ENCODE measurements around the gene CRYBA2.

Gene CRYBA2, protein sequence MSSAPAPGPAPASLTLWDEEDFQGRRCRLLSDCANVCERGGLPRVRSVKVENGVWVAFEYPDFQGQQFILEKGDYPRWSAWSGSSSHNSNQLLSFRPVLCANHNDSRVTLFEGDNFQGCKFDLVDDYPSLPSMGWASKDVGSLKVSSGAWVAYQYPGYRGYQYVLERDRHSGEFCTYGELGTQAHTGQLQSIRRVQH

DNA sequence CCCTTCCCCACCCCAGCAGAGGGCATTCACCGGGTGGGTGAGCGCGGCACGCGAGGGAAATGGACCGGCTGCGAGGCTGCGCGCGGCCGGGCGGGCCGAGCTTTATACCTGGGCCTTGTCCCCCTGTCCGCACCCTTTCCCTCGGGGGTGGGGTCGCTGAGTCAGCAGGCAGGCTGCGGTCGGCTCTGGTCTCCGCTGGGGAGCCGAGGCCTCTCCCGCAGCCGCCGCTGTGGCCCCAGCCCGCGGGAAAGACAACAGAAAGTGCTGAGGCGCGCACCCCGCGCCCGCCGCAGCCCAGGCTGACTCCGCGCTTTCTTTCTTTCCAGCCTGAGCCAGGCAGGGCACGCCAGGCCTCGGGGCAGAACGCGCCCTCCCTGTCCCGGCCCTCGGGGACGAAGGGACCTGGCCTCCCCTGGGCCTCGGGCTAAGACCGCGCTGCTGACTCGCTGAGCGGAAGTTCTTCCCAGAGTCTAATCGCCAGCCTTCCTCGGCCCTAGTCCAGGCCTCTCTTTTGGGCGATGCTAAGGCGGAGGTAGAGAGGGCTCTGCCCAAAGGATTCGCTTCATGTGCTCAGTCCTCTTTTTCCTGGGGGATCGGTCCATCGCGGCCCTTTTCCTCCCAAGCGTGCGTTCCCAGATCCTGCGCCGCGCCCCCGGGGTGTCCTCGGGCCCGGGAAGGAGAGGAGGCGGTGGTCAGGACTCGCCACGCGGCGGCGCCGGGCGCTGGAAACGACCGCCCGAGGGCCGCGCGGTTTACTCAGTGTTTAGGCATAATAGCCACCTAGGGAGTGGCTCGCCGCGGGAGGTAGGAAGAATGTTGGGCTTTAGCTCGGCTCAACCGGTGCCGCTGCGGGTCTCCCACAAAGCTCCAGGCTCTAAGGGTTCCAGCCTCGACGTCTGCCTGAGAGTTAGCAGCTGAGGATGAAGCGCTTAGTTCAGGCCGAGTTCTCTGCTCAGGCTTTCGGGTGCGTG lies at the start of gene CRYBA2:
TSS of gene CRYBA2 (minus strand) at position 78 of the 971 bp plus-strand sequence. CDS start 246 bp downstream, outside the sequence.
- no peak for DNase-seq

DNA sequence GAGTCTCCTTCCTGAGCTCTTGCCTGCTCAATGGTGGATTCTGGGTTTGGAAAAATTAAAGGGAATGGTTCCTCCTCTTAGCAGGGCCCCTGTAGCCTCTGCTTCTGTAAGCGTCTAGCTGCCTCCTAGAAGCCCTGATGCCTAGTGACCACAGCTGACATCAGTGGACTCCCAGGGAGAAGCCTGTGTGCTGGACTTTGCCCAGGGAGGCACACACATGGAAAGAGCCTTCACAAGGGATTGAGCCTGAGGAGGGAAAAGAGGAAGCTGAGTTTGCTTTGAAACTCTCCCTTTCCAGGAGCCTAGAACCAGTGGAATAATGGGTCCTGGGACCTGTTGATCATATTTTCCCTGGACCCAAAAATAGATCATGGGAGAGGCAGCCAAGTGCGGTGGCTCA lies 49.5 kb upstream of the CRYBA2 start:
- DNase-seq: no peak

DNA sequence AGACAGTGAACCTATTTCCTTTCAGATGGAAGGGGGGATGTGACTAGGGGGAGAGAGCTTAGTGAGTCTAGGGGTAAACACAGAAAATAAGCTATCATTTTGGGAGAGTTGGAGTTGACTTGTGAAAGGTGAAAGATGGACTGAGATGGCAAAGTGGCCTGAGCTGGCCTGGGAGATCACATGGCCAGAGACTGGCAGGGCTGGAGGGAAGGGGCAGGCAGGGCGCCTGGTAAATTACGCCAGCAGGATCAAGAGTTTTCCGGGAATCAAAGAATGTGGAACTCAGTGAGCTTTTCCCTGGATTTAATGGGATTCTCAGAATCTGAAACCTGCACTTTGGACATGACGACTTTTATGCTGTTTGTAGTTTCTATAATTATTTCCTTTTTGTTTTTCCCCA lies 48.9 kb upstream of the CRYBA2 start:
- no peak for DNase-seq

DNA sequence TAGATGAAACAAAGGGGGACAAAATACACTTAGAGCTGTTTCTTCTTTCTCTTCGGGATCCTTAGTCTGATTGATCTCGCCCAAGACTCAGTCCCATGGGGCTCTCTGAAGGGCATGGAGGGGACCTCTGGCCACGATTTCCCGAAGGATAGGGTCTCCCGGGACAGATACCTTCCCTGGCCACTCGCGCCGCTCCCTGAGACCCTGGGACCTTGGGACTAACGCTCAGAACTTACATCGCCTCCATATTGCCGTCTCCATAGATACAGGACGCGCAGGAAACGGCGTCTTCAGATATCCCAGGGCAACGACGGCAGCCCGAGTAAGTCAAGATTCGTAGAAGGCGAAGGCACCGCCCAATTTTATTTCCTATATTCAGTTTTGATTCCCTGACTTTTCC lies 48.0 kb upstream of the CRYBA2 start, which contains the start of gene CFAP65:
TSS of gene CFAP65 (minus strand) at position 265 of the 400 bp plus-strand sequence. CDS start 2,468 bp downstream, outside the sequence.
- DNase-seq: no peak

DNA sequence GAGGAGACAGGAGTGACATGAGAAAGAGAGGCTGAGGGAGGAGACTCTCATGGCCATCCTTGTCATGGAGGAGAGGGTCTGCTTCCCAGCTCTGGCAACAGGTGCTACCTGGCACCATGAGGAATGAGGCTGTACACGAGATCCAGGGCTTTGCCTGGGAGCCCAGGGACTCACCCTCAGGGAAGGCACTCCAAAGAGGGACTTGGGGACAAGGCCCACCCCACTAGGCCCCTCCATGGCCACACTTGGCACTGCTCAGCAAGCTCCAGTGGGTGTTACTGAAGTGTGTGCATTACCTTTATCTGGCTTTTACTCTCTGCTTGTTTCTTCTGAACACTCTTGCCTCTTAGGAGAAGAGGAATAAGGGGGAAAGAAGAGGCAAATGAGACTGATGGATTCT lies 45.4 kb upstream of the CRYBA2 start:
- no peak for DNase-seq

DNA sequence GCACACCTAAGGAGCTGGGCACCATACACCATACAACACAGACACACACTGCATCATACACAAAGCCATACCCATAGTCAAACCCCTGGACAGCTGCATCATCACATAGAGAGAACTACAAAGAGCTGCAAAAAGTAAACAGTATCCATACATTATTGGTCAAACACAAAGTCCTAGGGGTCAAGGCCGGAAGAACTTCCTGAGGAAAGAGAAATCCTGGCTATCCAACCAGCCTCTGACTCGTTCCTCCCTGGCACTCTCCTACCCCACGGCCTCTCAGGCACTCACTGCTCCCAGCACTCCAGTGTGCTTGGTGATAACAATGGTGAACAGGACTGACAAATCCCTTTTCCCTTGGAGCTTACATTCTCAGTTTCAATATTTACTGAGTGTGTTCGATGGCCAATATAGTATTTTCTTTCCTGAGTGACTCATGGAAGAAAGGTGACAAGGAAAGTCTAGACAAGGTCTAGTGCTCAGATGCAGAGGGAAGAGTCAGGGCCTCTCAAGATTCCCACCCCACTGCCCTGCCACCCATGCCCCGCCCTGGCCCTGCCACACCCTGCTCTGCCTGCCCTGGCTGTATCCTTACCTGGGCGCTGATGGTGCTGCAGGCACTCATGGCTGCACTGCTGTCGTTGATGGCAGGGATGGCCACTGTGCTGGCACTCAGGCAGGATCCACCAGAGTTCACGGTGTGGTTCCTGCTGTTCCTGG lies 44.7 kb upstream of the CRYBA2 start:
- DNase-seq: no peak

DNA sequence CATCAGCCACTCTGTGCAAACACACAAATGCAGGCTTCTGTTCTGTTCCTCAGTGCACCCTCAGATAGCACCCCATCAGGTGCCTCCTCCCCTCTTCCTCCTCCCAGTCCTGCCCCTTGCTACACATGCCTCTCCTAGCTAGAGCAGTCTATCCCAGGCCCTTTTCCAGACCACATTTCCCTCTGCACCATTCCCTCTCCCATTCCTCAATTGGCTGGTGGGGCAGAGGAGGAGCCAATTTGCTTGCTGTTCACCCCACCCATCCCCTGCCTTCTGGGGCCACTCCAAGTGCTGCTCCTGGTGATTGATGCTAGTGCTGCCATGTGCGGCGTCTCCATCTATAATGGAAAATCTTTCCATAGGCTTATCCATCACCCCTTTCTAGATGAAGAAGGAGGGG lies 42.7 kb upstream of the CRYBA2 start:
- no peak for DNase-seq

DNA sequence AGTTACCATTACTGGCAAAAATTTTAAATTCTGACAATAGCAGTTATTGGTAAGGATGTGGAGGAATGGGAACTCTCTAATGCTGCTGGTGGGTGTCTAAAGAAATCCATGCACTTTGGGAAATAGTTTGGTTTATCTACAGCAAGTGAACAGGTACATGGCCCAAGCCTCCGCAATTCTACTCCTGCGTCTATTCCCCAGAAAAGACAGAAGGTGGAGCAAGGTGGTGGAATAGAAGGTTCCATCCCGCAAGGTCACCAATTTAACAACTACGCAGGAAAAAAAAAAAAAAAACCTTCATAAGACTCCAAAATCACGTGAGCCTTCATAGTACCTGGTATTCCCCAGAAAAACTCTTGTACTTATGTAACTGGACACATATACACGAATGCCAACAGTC lies 41.6 kb upstream of the CRYBA2 start:
- DNase-seq: no peak

DNA sequence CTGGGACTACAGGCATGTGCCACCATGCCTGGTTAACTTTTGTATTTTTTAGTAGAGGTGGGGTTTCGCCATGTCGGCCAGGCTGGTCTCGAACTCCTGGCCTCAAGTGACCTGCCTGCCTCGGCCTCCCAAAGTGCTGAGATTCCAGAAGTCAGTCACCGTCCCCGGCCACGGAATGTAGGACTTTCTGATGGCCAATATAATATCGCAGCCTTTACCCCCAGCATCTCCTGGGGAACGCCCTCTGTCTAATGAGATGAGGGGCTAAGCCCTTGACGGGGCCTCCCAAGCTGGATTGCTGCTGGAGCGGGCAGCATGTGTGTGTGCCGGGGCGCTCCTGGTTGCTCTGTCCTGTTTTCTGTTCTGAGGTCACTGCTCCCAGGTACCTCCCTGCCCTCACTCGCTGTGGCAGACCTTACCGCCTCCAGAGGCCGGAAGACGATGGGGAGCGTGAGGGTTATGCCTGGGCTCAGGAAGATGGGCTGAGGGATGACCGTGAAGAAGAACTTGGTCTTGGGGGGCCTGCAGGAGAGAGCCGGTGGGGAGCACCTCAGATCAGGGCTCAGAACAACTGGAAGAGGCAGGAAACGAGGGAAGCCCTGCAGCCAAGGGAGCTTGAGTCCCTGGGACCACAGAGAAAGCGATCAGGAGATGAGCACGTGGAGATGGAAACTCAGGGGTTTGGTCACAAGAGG lies 39.0 kb upstream of the CRYBA2 start:
- no peak for DNase-seq

DNA sequence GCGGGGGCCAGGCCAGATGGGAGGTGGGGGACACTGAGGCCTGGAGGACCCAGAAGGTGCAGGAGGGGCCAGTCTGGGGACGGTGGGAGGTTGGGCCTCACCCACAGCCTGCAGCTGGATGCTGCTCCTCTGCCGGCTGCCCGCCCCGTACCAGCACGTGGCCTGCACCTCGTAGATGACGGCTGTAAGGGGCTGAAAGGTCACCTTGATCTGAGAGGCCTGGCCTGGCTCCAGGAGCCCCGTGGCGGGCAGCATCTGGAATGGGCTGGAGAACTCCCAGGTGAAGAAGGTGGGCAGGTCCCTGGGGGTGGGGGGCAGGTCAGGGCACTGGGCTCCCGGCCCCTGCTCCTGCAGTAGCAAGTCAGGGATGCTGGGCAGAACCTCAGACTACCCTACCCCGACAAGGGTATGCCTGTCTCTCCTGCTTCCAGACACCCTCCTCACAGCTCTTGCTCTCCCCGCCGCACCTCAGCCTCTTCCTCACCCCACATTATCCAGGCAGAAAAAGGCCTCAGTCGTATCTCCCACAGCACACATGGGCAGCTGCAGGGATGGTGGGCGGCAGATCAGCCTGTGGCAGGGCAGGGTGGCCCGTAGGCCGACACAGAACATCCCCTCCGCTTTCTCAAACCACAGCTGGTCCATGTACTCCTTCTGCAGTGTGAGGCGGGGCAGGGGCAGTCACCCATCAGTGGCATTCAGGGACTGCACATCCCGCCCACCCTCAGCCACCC lies 38.0 kb upstream of the CRYBA2 start:
- no peak for DNase-seq

DNA sequence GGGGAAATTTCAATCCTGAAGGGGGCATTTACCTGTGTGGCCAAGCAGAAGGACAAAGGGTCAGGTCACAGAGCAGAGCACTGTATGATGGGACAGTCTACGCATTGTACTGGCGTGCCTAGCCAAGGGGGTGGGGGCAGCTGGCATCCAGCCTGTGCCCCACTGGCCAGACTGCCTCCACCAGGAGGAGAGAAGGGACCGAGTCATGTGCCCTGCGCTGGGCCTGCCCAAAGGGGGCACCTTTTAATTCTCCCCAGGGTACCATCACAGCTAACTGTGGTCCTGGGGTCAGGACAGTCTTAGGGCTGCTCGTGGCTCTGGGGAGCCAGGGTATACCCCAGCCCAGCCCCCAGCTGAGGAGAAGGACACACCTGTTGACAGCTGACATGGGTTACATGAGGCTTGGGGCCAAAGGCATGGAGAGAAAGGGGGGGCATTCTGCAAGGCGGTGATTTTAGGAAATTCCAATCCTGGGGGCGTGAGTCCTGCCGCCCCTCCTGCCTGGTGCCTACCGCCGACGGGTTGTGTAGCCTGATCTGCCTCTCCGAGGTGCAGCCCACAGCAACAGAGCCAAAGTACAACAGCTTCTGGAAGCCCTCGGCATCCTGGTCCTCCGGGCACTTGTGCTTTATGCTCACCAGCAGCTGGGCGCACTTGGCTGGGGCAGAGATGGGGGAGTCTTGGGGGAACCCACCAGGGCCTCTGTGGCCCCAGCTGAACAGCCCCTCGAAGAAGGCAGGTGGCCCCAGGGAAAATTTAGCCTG lies 37.1 kb upstream of the CRYBA2 start:
- DNase-seq: no peak

DNA sequence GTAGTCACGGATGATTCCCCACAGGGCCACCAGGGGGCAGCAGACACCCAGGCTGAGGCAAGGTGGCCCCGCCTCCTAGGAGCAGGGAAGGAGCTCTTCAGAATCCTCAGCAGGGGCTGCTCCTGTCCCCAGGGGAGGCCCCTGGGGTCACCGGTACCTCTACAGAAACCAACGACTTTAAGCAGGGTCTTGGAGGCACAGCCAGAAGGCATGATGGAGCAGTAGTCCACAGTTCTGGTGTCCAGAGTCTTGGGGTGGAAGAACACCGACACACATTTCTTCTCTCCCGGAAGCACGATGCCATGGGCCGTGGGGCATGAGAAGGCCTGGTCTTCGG lies 36.6 kb upstream of the CRYBA2 start:
- DNase-seq: peak; percentile 22

DNA sequence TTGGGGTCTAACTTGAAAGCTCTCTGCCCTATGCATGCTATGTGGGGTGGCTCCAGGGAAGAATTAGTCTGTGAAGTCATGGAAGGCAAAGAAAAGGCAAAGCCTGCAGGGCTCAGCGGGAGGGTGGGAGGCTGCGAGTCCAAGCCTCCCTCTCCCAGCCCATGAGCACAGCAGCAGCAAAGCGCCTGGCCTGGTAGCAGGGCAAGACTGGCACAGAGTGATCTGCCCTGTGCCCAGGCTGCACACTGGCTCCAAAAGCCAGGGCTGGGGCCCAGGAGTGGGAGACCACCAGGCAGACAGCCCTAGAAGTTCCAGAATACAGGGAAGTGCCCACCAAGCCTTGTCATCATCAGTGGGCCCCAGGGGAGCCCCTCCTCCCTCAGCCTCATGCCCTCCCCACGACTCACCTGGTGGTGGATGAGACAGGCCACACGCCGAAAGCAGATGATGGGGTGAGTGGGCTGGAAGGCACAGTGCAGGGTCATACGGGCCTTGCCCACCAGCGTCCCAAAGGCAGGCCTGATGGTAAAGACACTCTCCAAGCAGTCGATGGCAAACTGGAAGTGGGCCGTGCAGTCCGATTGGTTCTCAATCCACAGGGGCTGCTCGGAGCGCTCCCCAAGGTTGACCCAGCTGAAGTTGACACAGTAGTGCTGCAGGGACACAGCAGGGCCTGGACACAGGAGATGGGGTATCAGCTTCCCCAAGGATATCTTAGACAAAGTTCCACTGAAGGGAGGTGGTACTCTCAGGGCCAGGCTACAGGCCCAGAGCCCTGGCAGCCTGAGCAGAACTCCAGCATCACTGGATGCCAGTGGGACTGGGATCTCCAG lies 36.0 kb upstream of the CRYBA2 start:
- DNase-seq: no peak

DNA sequence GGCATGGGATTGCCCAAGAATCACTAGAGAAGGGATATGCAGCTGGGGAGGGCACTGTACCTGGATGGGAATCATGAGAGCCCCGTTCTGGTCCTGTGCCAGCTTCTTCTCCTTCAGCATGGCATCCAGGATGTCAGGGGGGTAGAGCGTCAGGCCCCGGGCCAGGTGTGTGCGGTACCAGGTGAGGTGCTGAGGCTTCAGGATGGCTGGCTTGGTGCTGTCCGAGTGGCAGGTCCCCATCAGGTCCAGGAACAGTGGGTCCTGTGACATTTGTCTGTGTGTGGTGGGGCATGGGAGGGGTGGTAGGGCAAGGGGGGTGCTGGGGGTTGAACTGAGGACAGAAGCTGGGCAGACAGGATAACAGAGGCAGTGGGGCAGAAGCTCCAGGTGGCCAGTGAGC lies 34.9 kb upstream of the CRYBA2 start:
- DNase-seq: no peak

DNA sequence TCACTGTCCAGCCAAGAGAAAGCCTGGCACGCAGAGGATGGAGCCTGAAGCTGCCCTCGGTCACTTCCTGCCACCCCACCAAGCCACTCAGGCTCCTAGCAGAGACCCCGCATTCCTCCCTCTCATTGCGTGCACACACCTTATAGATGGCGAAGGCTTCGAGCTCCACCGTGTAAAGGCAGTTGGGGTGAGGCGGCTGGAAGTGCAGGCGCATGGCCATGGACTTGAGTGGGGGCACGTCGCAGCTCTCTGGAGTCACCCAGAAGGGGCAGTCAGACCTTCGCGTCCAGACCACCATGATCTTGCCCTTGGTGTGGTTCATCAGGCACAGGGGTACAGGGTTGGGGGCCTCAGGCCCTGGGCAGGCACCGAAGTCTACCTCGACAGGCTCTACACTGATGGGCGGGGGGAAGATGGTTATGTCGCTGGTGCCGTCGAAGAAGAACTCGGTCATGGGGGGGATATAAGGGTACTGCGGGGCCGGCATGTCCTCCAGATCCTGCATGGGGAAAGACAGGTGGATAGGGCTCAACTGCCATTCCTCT lies 34.4 kb upstream of the CRYBA2 start:
- DNase-seq: no peak

DNA sequence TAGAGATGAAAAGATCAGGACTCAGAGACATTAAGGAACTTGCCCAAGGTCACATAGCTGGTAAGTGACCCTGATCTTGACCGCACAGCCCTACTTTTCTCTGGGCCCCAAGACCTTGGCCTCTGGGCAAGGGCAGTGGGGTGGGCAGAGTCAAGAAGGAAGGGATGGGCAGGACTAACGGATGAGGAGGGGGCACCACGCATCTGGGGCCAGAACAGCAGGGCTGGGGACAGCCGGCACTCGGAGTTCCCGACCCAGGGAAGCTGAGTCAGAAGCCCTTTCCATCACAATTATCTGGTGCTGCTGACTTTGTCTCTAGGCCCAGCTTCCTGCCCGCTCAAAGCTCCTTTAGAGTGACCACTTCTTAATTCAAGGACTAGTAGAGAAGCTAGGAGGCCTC lies 33.7 kb upstream of the CRYBA2 start:
- DNase-seq: no peak

DNA sequence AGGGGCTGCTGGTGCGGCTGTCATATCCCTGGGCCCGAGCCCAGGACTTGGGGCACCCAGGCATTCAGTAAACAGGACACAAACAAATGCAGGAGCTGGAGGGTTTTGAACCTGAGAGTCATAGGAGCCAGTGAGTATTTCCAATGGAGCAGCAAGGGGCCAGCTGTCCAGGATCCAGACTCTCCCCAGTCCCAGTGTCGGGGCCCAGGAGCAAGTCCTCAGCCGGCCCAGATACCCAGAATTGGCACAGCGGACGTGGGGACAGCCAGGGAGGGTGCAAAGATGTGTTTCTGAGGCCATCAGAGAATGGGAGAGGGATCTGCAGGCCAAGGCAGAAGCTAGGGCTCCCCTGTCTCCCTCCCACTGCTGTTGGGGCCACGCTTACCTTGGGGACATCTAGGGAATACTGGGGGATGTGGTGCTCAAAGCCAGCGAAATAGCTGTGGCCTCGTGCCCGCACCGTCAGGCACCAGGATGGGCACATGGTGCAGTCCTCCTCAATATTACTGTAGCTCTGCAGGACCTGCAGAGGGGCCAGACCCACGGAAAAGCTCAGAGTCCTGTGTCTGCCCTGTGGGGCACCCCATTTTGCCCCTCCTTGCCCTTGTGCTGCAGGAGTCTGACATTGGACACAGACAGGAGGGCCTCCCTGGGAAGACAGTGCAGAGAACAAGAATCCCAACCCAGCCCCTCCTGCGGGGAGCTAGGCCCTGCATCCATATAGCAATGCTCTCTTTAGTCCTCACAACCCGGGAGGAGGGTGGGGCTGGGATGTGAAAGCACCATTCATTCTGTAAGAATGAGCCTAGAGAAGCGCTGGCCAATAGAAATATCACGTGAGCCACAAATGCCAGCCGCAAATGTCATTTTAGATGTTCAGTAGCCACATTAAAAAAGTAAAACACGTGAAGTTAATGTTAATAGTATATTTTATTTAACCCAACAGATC lies 32.7 kb upstream of the CRYBA2 start:
- no peak for DNase-seq

DNA sequence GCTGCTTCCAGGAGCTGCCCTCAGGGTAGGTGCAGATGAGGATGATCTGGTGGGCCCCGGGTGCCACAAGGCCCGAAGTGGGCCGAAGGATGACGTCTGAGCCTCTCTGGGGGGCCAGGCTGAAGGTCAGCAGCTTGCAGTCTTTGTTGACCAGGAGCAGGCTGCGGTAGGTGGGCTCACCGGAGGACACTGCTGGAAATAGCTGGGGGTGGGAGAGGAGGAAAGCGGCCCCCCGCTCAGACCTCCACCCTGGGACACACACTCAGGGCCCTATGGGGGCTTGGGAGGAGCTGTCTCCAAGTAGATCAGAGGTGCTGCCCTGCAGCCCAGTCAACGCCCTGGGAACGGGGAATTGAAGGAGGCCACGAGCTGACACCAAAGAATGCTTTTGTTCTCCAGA lies 30.8 kb upstream of the CRYBA2 start:
- no peak for DNase-seq

DNA sequence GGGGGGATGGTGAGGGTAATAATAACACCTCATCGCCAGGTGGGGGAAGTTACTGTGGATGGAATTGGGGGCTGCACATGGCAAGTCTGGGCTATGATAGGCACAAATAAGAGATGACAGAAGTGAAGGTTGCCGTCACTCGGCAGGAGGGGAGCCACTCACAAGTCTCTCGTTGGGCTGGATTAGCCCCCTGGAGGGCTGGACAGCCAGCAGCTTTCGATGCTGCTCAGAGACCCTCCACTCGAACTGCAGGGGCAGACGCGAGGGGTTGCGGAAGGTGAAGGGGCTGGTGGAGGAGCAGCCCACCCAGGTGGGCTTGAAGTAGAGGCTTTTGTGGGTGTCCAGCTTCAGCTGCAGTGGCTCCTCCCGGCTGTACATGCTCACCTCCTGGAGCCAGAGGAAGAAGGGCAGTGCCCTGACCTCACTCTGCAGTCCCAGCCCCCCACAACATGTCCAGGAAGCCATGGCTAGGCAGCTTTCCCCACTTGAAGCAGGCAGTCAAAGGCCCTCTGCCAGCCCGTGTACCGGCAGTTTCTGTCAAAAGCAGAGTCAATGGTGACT lies 29.9 kb upstream of the CRYBA2 start:
- DNase-seq: no peak

All from amniotic stem cell (primary cell).